HFF-Myc (cell line): ENCODE data around the gene TMEM131.

ENCODE experiments used
- DNase-seq: peaks from one replicate; pipeline ENCODE4 v3.0.0-alpha.2; 2011; ENCODE audit warnings: low read depth; ENCODE audit errors: extremely low read depth
- H3K4me3 ChIP-seq: replicated peaks from 2 replicates; pipeline ENCODE4 v1.5.1; 2011; ENCODE audit warnings: low read depth, mild to moderate bottlenecking, control low read depth, low read length
- CTCF ChIP-seq: IDR thresholded peaks from 2 replicates; pipeline ENCODE4 v1.5.1; 2012; ENCODE audit warnings: mild to moderate bottlenecking, low read depth, low read length, control low read depth; ENCODE audit errors: missing control alignments

The TMEM131 gene

GRCh38 chr2:97728091-97728731 is 267.5 kb downstream of the TMEM131 start:
- H3K4me3 ChIP-seq, result no peak overlapping the region
- TF ChIP-seq CTCF, result no peak
- no peak for DNase-seq

DNA sequence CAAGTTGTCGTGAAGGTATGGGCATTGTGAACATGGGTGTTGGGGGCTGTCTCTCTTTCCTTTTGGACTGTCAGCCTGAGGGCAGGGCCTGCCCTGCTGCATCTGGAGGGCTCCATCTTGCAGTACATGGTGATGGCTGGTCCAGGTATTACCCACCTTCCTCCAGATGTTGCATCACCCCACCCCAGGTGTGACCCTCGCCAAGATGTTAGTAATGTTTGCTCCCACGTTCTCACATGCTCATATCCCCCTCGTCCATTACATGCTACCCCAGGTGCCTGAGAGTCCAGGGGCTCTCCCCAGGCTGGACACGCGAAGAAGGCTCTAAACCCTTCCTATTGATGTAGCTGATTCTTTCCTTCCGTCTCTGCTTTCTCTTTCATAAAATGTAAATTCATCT is 268.5 kb downstream of the TMEM131 start:
- DNase-seq, result no peak
- TF ChIP-seq CTCF, result no peak
- H3K4me3 ChIP-seq, result no peak overlapping the region

DNA sequence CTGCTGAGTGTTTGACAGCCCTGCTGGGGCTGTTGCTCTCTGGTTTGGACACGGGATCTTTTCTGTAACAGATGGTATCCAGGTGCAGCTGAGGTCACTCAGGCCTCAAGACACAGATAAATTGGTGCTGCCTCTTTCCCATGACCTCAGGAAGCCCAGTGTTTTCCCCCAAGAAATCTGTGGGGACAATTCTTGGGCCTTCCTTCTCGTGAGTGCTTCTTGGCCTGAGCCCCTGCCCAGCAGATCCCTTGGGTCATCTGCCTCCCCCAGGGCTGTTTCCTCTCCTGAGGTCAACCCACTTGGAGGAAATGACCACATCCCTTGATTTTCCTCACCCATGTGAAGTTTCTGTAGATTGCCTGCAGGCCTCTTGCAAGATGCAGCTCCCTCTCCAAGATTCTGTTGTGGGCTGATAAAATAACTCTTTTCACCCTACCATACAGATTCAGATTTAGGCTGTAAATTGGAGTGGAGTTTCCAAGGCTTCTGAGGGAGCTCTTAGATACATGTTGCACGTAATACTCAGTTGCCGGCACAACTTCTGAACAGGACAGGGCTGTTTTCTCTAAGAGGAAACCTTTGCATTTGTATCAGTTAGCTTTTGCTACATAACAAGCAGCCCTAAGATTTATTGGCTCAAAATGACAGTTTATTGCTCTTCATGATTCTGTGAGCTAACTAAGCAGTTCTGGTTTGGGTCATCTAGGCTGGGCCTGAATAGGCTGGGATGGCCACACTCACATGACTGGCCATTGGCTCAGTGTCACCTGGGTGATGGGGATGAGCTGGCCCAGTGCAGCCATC is 269.3 kb downstream of the TMEM131 start:
- no peak overlapping the region for H3K4me3 ChIP-seq
- TF ChIP-seq CTCF, result no peak
- no peak for DNase-seq

GRCh38 chr2:97724946-97725688 is 270.6 kb downstream of the TMEM131 start:
- TF ChIP-seq CTCF, result no peak

GRCh38 chr2:97724501-97724900 is 271.2 kb downstream of the TMEM131 start:
- DNase-seq, result no peak
- no peak for TF ChIP-seq CTCF
- no peak overlapping the region for H3K4me3 ChIP-seq

More at GRCh38 chr2:97724946-97725688, 270.6 kb downstream of the TMEM131 start:
- no peak for DNase-seq
- no peak overlapping the region for H3K4me3 ChIP-seq

GRCh38 chr2:97724073-97724410 is 271.7 kb downstream of the TMEM131 start:
- TF ChIP-seq CTCF, result no peak
- DNase-seq, result no peak
- H3K4me3 ChIP-seq, result no peak overlapping the region
